GM23338 (cell line): ENCODE data around the gene NOXA1. TPM values are rescaled to one million over a fixed set of nuclear protein-coding genes. Genes with fewer than 3 reads are reported as not detected.

Experiments used
- ATAC-seq: fragments of 200-7000 bp; cut with Tn5 transposase; 3 replicates; pipeline ENCODE4 v1.9.1; 2020
- DNase-seq: peaks from one replicate; pipeline ENCODE4 v3.0.0-alpha.2; 2015; ENCODE audit warnings: low spot score
- H2AFZ ChIP-seq: fragments of 200-600 bp; sonication (generic); 2 replicates; pipeline ENCODE4 v1.8.0; 2016; ENCODE audit warnings: antibody characterized with exemption, mild to moderate bottlenecking, moderate library complexity
- H3F3A ChIP-seq: fragments of 200-600 bp; sonication (generic); replicated peaks from 2 replicates; pipeline ENCODE4 v1.8.0; 2017; ENCODE audit warnings: antibody characterized with exemption, mixed run types, low read depth
- H3K27ac ChIP-seq: fragments of 200-600 bp; sonication (generic); 2 replicates; pipeline ENCODE4 v1.6.1; 2016; ENCODE audit warnings: low read depth
- H3K27me3 ChIP-seq: fragments of 200-600 bp; sonication (generic); 2 replicates; pipeline ENCODE4 v1.8.0; 2016; ENCODE audit warnings: mild to moderate bottlenecking, mixed run types, moderate library complexity; ENCODE audit not compliant: insufficient read depth
- H3K36me3 ChIP-seq: fragments of 200-600 bp; sonication (generic); 2 replicates; pipeline ENCODE4 v1.8.0; 2016; ENCODE audit warnings: mild to moderate bottlenecking; ENCODE audit not compliant: insufficient read depth
- H3K4me1 ChIP-seq: fragments of 200-600 bp; sonication (generic); 2 replicates; pipeline ENCODE4 v1.8.0; 2016; ENCODE audit warnings: mild to moderate bottlenecking, moderate library complexity; ENCODE audit not compliant: insufficient read depth
- H3K4me2 ChIP-seq: fragments of 200-600 bp; sonication (generic); 2 replicates; pipeline ENCODE4 v1.7.1; 2017; ENCODE audit warnings: mixed run types
- H3K4me3 ChIP-seq: fragments of 200-600 bp; sonication (generic); 2 replicates; pipeline ENCODE4 v1.6.1; 2016; ENCODE audit warnings: mixed run types
- H3K79me2 ChIP-seq: fragments of 200-600 bp; sonication (generic); replicated peaks from 2 replicates; pipeline ENCODE4 v1.8.0; 2017; ENCODE audit warnings: mild to moderate bottlenecking; ENCODE audit not compliant: insufficient read depth
- H3K9me2 ChIP-seq: fragments of 200-600 bp; sonication (generic); 2 replicates; pipeline ENCODE4 v1.8.0; 2017; ENCODE audit not compliant: insufficient read depth
- H4K20me1 ChIP-seq: fragments of 200-600 bp; sonication (generic); replicated peaks from 2 replicates; pipeline ENCODE4 v1.8.0; 2017; ENCODE audit warnings: mild to moderate bottlenecking; ENCODE audit not compliant: insufficient read depth
- H3K27ac Mint-ChIP-seq: 2 replicates; pipeline ENCODE4 v1.8.0; 2020; ENCODE audit warnings: inconsistent platforms, mild to moderate bottlenecking, moderate library complexity, mixed read lengths
- H3K27me3 Mint-ChIP-seq: 3 replicates; pipeline ENCODE4 v1.8.0; 2022; ENCODE audit warnings: low read depth, mild to moderate bottlenecking, moderate library complexity, mixed read lengths, inconsistent platforms; ENCODE audit not compliant: insufficient read depth, poor library complexity
- H3K36me3 Mint-ChIP-seq: 3 replicates; pipeline ENCODE4 v1.8.0; 2021; ENCODE audit warnings: low read depth, mild to moderate bottlenecking, inconsistent platforms, moderate library complexity, mixed read lengths
- H3K4me1 Mint-ChIP-seq: 3 replicates; pipeline ENCODE4 v1.8.0; 2020; ENCODE audit warnings: mild to moderate bottlenecking, inconsistent platforms, mixed read lengths
- H3K4me3 Mint-ChIP-seq: 3 replicates; pipeline ENCODE4 v1.8.0; 2021; ENCODE audit warnings: moderate library complexity, mild to moderate bottlenecking, inconsistent platforms, mixed read lengths
- H3K9me3 Mint-ChIP-seq: 3 replicates; pipeline ENCODE4 v1.8.0; 2020; ENCODE audit warnings: moderate library complexity, mild to moderate bottlenecking, inconsistent platforms, mixed read lengths
- CTCF ChIP-seq, 2 experiments: fragments of 200-600 bp in 1 of 2; sonication (generic) in 1 of 2; conservative IDR thresholded peaks; 2 replicates each; pipeline versions ENCODE4 v1.5.1 to v1.6.1; 2016 to 2017; ENCODE audit warnings: antibody characterized with exemption in 2 of 2, low read depth in 2 of 2, mild to moderate bottlenecking in 2 of 2, moderate library complexity in 1 of 2
- EZH2 ChIP-seq: fragments of 200-600 bp; sonication (generic); IDR thresholded peaks from one replicate; pipeline ENCODE4 v1.8.0; 2017; ENCODE audit warnings: antibody characterized with exemption, mild to moderate bottlenecking, low read depth; ENCODE audit not compliant: unreplicated experiment
- EZH2phosphoT487 ChIP-seq: fragments of 200-600 bp; sonication (generic); IDR thresholded peaks from one replicate; pipeline ENCODE4 v1.8.1; 2018; ENCODE audit warnings: antibody characterized with exemption; ENCODE audit not compliant: unreplicated experiment
- JUNB ChIP-seq: IDR thresholded peaks from one replicate; pipeline ENCODE4 v1.6.1; 2016; ENCODE audit warnings: antibody characterized with exemption; ENCODE audit not compliant: unreplicated experiment
- NANOG ChIP-seq: IDR thresholded peaks from 2 replicates; pipeline ENCODE4 v1.6.1; 2016; ENCODE audit warnings: antibody characterized with exemption, borderline replicate concordance
- POLR2AphosphoS5 ChIP-seq: IDR thresholded peaks from 2 replicates; pipeline ENCODE4 v1.6.1; 2016; ENCODE audit warnings: antibody characterized with exemption, low read depth
- STAT1 ChIP-seq: IDR thresholded peaks from one replicate; pipeline ENCODE4 v1.6.1; 2016; ENCODE audit warnings: antibody characterized with exemption; ENCODE audit not compliant: unreplicated experiment
- ZNF114 ChIP-seq: fragments of 250-450 bp; sonication (Bioruptor Pico); IDR thresholded peaks from 2 replicates; pipeline ENCODE4 v1.5.0; 2020; ENCODE audit warnings: mild to moderate bottlenecking, moderate library complexity
- ZNF331 ChIP-seq: fragments of 250-450 bp; sonication (Bioruptor Pico); IDR thresholded peaks from 2 replicates; pipeline ENCODE4 v1.5.0; 2020; ENCODE audit warnings: low read depth, mild to moderate bottlenecking, moderate library complexity
- polyA plus RNA-seq: library from polyadenylated mRNA; unstranded; fragments of >200 nt; fragmentation: Nextera tagmentation; extraction: Ambion mirVana; gene quantifications from 2 replicates; pipeline ENCODE4 v1.2.1, GENCODE V29; 2016
- total RNA-seq: library from RNA; depleted of rRNA; stranded (reverse); fragments of >200 nt; shearing (Covaris generic); gene quantifications from 2 replicates; pipeline ENCODE4 v1.2.3, GENCODE V29; 2014
- TF ChIP-seq, protein P1 (sequence below): IDR thresholded peaks from one replicate; pipeline ENCODE4 v1.6.1; 2018; ENCODE audit warnings: antibody characterized with exemption; ENCODE audit not compliant: unreplicated experiment
- TF ChIP-seq, protein P2 (sequence below): IDR thresholded peaks from 2 replicates; pipeline ENCODE4 v1.6.1; 2016; ENCODE audit warnings: antibody characterized with exemption

The NOXA1 gene
- total and polyA plus RNA-seq, 2 experiments from 2014 or later: 0.59 to 0.68 TPM

DNA sequence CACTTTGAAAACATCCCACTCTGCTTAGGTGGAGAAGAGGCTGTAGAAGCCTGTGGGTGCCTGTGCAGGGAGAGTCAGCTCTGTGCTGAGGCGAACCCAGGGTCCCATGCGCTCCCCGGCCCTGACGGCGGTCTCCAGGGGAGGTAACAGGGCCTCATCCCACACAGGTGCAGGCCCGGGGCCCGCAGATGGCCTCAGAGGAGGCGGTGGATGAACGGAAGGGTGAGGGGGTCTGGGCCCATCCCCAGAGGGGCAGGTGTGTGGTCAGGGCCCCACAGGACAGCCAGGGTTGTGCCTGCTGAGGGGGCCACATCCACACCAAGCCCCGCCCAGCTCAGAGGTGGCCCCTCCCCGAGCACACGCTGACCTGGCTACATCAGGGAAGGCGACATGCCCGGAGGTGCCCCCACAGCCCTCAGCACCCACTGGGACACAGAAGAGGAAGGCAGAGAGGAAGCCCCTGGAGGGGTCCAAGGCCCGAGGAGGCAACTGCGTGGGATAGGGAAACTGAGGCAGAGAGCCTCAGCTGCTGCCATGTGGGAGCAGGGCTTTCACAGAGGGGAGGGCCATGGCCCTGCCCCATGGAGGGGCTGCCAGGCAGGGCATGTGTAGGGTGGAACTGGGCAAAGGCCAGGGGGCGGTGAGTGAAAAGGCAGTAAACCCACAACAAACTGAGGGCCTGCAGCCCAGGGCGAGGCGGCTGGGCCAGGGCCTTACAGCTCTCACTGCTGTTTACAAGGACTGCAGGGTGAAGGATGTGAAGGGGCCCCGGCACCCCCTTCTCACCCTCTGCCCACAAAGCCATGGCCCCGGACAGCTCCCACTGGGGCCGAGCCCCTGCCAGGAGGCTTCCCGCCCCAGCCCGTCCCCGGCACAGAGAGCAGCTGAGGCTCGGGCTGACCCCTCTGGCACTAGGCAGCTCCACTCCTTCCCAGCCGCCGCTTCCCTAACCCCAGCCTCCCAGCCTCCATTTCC lies 29.7 kb upstream of the NOXA1 start:
- H3K4me3 Mint-ChIP-seq: no peak overlapping the region
- no peak for DNase-seq
- H3K9me3 Mint-ChIP-seq: peaks cover 7% of the 10 kb centered on the region

More for the DNA sequence above, 29.7 kb upstream of the NOXA1 start:
- no peak overlapping the region for H3K4me2 ChIP-seq
- no peaks in the 10 kb centered on the region for H3K9me2 ChIP-seq
- no peaks in the 10 kb centered on the region for H4K20me1 ChIP-seq
- peaks cover 4% of the 10 kb centered on the region for H3K27me3 Mint-ChIP-seq
- ATAC-seq: no peak
- no peaks in the 10 kb centered on the region for H3K4me1 ChIP-seq
- no peak overlapping the region for H3K4me3 ChIP-seq
- no peaks in the 10 kb centered on the region for H3K4me1 Mint-ChIP-seq
- no peaks in the 10 kb centered on the region for H3F3A ChIP-seq
- H3K36me3 ChIP-seq: no peaks in the 10 kb centered on the region
- H3K27ac Mint-ChIP-seq: no peak overlapping the region
- peaks cover 4% of the 10 kb centered on the region; the same call in 2 of the 3 replicates for H3K36me3 Mint-ChIP-seq
- TF ChIP-seq NANOG (no peak), STAT1 (no peak), JUNB (no peak), ZNF114 (CRISPR knock-in tag) (no peak), CTCF (conservative IDR thresholded peaks at IDR 0.05; ENCODE audit: low read depth in 2 of 2) (no peak), ZNF331 (CRISPR knock-in tag) (no peak), EZH2 (no peak), POLR2AphosphoS5 (no peak), EZH2phosphoT487 (no peak)
- TF ChIP-seq, protein P1, sequence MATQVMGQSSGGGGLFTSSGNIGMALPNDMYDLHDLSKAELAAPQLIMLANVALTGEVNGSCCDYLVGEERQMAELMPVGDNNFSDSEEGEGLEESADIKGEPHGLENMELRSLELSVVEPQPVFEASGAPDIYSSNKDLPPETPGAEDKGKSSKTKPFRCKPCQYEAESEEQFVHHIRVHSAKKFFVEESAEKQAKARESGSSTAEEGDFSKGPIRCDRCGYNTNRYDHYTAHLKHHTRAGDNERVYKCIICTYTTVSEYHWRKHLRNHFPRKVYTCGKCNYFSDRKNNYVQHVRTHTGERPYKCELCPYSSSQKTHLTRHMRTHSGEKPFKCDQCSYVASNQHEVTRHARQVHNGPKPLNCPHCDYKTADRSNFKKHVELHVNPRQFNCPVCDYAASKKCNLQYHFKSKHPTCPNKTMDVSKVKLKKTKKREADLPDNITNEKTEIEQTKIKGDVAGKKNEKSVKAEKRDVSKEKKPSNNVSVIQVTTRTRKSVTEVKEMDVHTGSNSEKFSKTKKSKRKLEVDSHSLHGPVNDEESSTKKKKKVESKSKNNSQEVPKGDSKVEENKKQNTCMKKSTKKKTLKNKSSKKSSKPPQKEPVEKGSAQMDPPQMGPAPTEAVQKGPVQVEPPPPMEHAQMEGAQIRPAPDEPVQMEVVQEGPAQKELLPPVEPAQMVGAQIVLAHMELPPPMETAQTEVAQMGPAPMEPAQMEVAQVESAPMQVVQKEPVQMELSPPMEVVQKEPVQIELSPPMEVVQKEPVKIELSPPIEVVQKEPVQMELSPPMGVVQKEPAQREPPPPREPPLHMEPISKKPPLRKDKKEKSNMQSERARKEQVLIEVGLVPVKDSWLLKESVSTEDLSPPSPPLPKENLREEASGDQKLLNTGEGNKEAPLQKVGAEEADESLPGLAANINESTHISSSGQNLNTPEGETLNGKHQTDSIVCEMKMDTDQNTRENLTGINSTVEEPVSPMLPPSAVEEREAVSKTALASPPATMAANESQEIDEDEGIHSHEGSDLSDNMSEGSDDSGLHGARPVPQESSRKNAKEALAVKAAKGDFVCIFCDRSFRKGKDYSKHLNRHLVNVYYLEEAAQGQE: no peak
- TF ChIP-seq, protein P2, sequence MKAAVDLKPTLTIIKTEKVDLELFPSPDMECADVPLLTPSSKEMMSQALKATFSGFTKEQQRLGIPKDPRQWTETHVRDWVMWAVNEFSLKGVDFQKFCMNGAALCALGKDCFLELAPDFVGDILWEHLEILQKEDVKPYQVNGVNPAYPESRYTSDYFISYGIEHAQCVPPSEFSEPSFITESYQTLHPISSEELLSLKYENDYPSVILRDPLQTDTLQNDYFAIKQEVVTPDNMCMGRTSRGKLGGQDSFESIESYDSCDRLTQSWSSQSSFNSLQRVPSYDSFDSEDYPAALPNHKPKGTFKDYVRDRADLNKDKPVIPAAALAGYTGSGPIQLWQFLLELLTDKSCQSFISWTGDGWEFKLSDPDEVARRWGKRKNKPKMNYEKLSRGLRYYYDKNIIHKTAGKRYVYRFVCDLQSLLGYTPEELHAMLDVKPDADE: no peak
- H3K27ac ChIP-seq: no peak overlapping the region
- no peak overlapping the region for H2AFZ ChIP-seq
- no peaks in the 10 kb centered on the region for H3K79me2 ChIP-seq
- no peaks in the 10 kb centered on the region for H3K27me3 ChIP-seq
